GM19438 (cell line): ENCODE results near the gene ARHGEF6.

Experiments used
- ATAC-seq: cut with Tn5 transposase; IDR thresholded peaks from one replicate; pipeline ENCODE4 v1.9.1; 2021; ENCODE audit warnings: low read depth; ENCODE audit not compliant: unreplicated experiment

Gene ARHGEF6

GRCh38 chrX:136652822-136653723 is 127.7 kb downstream of the ARHGEF6 start:
- no peak for ATAC-seq

GRCh38 chrX:136650811-136651210 is 129.9 kb downstream of the ARHGEF6 start:
- no peak for ATAC-seq

GRCh38 chrX:136647677-136648360 is 132.9 kb downstream of the ARHGEF6 start, which contains the start of gene CD40LG:
Gene CD40LG (plus strand): TSS chrX:136648158. CDS start chrX:136648249, 91 bp downstream.
- no peak for ATAC-seq

GRCh38 chrX:136646602-136647239 is 134.0 kb downstream of the ARHGEF6 start:
- ATAC-seq: no peak

- ATAC-seq: no peak
Observed at GRCh38 chrX:136643243-136643642, 137.5 kb downstream of the ARHGEF6 start.

- no peak for ATAC-seq
Observed at GRCh38 chrX:136639506-136640176, 141.1 kb downstream of the ARHGEF6 start.

GRCh38 chrX:136636121-136636520 is 144.6 kb downstream of the ARHGEF6 start:
- no peak for ATAC-seq

- ATAC-seq: peak; percentile 73
Observed at GRCh38 chrX:136635235-136635634, 145.5 kb downstream of the ARHGEF6 start.

- ATAC-seq: no peak
Observed at GRCh38 chrX:136630881-136631280, 149.9 kb downstream of the ARHGEF6 start.

GRCh38 chrX:136629084-136629750 is 151.5 kb downstream of the ARHGEF6 start:
- ATAC-seq: no peak

GRCh38 chrX:136627409-136627808 is 153.3 kb downstream of the ARHGEF6 start:
- no peak for ATAC-seq

- no peak for ATAC-seq
Observed at GRCh38 chrX:136626891-136627290, 153.8 kb downstream of the ARHGEF6 start.

GRCh38 chrX:136626237-136626636 is 154.5 kb downstream of the ARHGEF6 start:
- no peak for ATAC-seq

- no peak for ATAC-seq
Observed at GRCh38 chrX:136625246-136625645, 155.5 kb downstream of the ARHGEF6 start.

GRCh38 chrX:136623396-136623795 is 157.3 kb downstream of the ARHGEF6 start:
- ATAC-seq: no peak

GRCh38 chrX:136622568-136622967 is 158.2 kb downstream of the ARHGEF6 start:
- ATAC-seq: no peak

GRCh38 chrX:136620780-136621179 is 160.0 kb downstream of the ARHGEF6 start:
- no peak for ATAC-seq

- no peak for ATAC-seq
Observed at GRCh38 chrX:136619899-136620505, 160.7 kb downstream of the ARHGEF6 start.

- ATAC-seq: peak; percentile 84
Observed at GRCh38 chrX:136616987-136617685, 163.6 kb downstream of the ARHGEF6 start.
